Right cardiac atrium (tissue), 5 donors: ENCODE results near the gene COPS7B. TPM values are rescaled to one million over a fixed set of nuclear protein-coding genes. Genes with fewer than 3 reads are reported as not detected.
"Not testable (repeated sequence)": the region's sequence is repeated elsewhere in the genome, so short reads cannot be mapped to it uniquely, and the experiment has no call there.

Source experiments
- ATAC-seq, 2 donors: fragments of 200-7000 bp; cut with Tn5 transposase; one replicate each; pipeline versions ENCODE4 v1.8.0 to v1.9.1; 2020; ENCODE audit warnings: moderate library complexity in 2 of 2, mild to moderate bottlenecking in 1 of 2
- DNase-seq, 3 donors: peaks; one replicate each; pipeline ENCODE4 v3.0.0-alpha.2; 2020
- H3K27ac ChIP-seq: one replicate; pipeline ENCODE4 v1.5.1; 2013; ENCODE audit warnings: mild to moderate bottlenecking, low read length, control low read depth, moderate library complexity
- H3K27me3 ChIP-seq: one replicate; pipeline ENCODE4 v1.6.1; 2013; ENCODE audit not compliant: control insufficient read depth, insufficient read depth
- H3K4me1 ChIP-seq: one replicate; pipeline ENCODE4 v1.6.1; 2013; ENCODE audit warnings: low read length; ENCODE audit not compliant: control insufficient read depth, insufficient read depth
- H3K4me3 ChIP-seq: one replicate; pipeline ENCODE4 v1.5.1; 2013; ENCODE audit warnings: low read length, control low read depth
- H3K9me3 ChIP-seq: one replicate; pipeline ENCODE4 v1.6.1; 2013; ENCODE audit warnings: low read length; ENCODE audit not compliant: control insufficient read depth
- WGBS: extraction: QIAGEN DNeasy Blood & Tissue Kit; methylation state at CpG from one replicate; pipeline ENCODE4 v1.1.7; 2013; 5-methylcytosine and 5-hydroxymethylcytosine counted together
- intact Hi-C, 4 donors: fragments of 100-400 bp; cut with DNase I; formaldehyde crosslinking; loops; one replicate each; pipeline versions ENCODE4 v1.11.0 to v1.14.0; 2022 to 2023
- long read RNA-seq, 4 donors: library from polyadenylated mRNA; unstranded; transcript quantifications; one replicate each; pipeline ENCODE4 v2.0.0, GENCODE V29; 2020 to 2021
- polyA plus RNA-seq: library from polyadenylated mRNA; stranded (reverse); fragments of 200-250 nt; gene quantifications from one replicate; pipeline ENCODE4 v1.2.3, GENCODE V29; 2013
- total RNA-seq, 4 donors: library from RNA; stranded (reverse); fragmentation: NEBNext Ultra II Directional; extraction: Animal tissue kit (Norgen Biotek cat#: 25700); gene quantifications; one replicate each; pipeline ENCODE4 v1.2.1, GENCODE V29; 2021
- donor health status: healthy with polysubstance abuse.
- donor health status: DM: no; HTN: yes; CAD: no.
- donor health status: DM: no; HTN: no; CAD: no.
- donor health status: DM: no; HTN: yes; CAD: no; lungs with severe emphysema.
- donor health status: DM: yes; HTN: yes; CAD: no.

The COPS7B gene
- total RNA-seq (10 to 100 TPM; 16.2 to 21.7 (median 19.3) TPM), polyA plus RNA-seq (17.7 TPM)
- long read RNA-seq, donor 1, transcript COPS7B-207 (7 exons, 1,103 nt), result minor isoform, 8 of 29 reads
- long read RNA-seq, donor 1, transcript COPS7B-201 (7 exons, 2,544 nt), result major isoform, 19 of 29 reads
- long read RNA-seq, donor 1, partial matches to known transcripts, result 0 of 29 reads
- long read RNA-seq, donor 1, other reads (novel, unspliced or antisense), result 1 of 29 reads
- long read RNA-seq, donor 2, partial matches to known transcripts, result 0 of 7 reads
- long read RNA-seq, donor 2, other reads (novel, unspliced or antisense), result 1 of 7 reads
- long read RNA-seq, donor 3, transcript COPS7B-201 (7 exons, 2,544 nt), result major isoform, 51 of 84 reads
- long read RNA-seq, donor 3, transcript COPS7B-207 (7 exons, 1,103 nt), result minor isoform, 19 of 84 reads
- long read RNA-seq, donor 3, partial matches to known transcripts, result 2 of 84 reads
- long read RNA-seq, donor 3, other reads (novel, unspliced or antisense), result 7 of 84 reads
- long read RNA-seq, donor 4, transcript COPS7B-201 (7 exons, 2,544 nt), result major isoform, 8 of 15 reads
- long read RNA-seq, donor 4, partial matches to known transcripts, result 0 of 15 reads
- long read RNA-seq, donor 4, other reads (novel, unspliced or antisense), result 2 of 15 reads

DNA sequence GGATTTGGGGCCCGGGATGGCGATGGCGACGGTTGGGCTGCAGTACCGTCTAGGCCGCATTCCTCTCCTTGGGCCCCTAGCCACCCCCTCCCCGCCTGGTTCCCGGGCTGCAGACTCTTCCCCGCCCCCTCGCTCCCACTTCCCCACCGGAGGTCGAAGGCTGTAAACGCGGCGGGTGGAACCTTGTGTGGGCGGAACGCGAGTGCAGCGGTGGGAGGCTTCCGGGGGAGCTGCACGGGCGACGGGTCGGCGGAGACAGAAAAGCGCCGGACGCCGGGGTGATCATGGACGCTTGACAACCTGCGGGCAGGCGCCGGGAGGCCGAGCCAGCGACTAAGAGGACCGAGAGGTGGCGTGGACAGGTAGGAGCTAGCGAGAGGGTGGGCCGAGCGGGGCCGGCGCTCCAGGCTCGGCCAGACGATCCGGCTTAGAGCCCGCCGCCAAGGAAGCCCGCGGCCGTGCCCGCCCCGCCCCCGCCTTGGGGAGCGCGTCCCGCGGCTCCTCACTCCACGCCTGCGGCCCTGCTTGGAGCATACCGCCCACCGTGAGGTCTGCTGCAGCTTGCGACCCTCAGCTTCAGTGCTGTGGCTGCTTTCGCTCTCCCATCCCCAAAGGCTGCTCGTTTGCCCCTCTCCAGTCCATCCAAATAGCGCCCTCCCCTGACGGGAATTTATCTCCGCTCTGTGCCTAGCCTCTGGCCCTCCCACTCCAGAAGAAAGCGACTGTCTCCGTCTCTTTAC is at the start of gene COPS7B:
Gene COPS7B (plus strand): TSS at position 269 of the 740 bp plus-strand sequence. CDS start 2,126 bp downstream, outside the sequence.
- peaks cover 6% of the 10 kb centered on the region for H3K4me1 ChIP-seq
- peak; percentile 71 to 73 for ATAC-seq
- intact Hi-C loops, result no loop called here
- WGBS, result under 1% methylated on average over 69 of the region's 69 CpGs
- no peaks in the 10 kb centered on the region for H3K9me3 ChIP-seq
- no peaks in the 10 kb centered on the region for H3K27me3 ChIP-seq
- peak within 1 kb of the TSS; percentile 79 for H3K4me3 ChIP-seq
- peak within 1 kb of the TSS; percentile 46 for H3K27ac ChIP-seq
- DNase-seq, result peak; percentile 80 to 92 (median 90)

DNA sequence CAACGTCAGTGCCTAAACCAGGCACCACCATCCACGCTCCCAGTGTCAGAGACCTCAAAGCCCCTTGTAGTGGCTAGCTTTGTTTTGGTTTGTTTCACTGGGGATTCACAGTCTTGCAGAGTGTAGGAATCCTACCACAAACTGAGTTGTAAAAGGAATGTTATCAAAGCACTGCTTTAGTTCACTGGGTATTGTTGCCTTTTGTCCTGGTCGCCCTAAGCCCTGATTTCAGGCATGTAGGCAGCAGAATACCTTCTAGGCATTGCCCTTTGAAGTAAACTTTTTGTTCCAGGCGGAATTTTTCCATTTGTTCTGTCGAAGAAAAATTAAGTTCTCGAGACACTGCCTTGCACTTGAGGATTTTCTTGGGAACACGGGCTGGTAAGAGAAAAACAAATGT is 48.5 kb upstream of the COPS7B start:
- Histone ChIP-seq H3K4me3 (no peak overlapping the region), H3K27ac (no peak overlapping the region), H3K27me3 (no peaks in the 10 kb centered on the region), H3K4me1 (no peaks in the 10 kb centered on the region), H3K9me3 (no peaks in the 10 kb centered on the region)
- intact Hi-C loops, result no loop called here
- 95% methylated on average over 7 of the region's 7 CpGs for WGBS
- DNase-seq, result no peak
- ATAC-seq, result no peak

DNA sequence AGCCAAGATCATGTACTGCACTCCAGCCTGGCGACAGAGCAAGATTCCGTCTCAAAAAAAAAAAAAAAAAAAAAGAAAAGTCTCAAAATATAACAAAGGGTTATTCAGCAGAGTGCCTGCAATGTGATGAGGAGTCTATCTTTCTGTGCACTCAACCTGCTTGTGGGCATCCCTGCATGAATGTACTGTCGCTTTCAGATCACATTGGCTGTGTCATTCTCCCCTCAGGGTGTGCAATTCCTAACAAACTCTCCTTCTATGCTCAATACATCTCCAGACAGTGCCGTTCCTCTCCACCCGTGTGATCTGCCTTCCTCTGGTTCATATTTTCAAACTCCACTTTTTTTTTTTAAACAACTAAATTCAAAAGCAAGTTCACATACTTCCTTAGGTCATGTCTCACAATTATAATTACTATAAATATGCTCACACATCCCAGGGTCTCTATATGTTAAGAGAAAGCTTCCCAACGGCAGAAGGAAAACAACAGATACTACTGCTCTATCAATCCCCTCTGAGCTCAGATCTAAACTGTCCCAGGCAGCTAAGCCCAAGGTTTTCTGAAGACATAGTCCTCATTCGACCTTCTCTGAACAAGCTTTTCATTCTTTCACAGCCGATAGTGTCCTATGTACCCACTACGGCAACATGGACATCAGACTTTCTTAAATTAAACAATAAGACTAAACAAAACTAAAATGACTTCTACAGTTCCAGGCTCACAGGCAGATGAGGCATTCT is 42.7 kb upstream of the COPS7B start:
- no peaks in the 10 kb centered on the region for H3K9me3 ChIP-seq
- H3K4me1 ChIP-seq, result no peaks in the 10 kb centered on the region
- ATAC-seq, result no peak
- no peak overlapping the region for H3K27ac ChIP-seq
- no peak for DNase-seq
- no peak overlapping the region for H3K4me3 ChIP-seq
- H3K27me3 ChIP-seq, result no peaks in the 10 kb centered on the region
- WGBS, result 63% methylated on average over 9 of the region's 9 CpGs
- intact Hi-C loops, result no loop called here

DNA sequence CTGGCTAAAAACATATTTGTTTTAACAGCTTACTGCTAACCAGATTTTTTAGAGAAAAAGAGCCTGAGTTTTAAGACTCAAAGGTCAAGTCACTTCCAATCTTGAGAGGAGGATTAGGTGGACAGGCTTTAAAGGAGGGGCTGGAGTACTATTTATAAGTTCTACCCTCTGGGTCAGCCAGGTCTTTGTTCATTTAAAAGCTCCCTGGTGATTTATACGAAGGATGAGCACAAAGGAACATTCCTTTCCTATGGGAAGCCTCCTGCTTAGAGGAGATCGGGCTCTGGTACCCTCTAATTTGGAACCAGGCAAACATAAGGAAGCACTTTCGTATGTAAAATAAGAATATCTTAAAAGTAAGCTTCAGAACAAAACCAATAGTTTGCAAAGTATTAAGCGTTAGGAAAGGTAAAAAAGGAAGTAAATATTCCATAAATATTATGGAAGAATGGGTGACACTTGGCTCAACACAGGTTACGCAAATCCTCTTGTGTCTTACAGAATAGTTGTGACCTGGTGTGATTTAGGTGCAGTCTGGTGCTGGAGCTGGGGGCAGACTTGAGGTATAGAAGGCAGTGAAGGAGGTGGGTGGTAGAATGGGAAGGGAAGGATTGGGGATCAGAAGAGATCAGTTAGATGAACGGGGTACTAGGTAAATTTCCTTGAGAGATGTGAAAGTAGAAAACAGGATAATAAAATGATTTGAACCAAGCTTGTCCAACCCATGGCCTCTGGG is 40.8 kb upstream of the COPS7B start:
- no peaks in the 10 kb centered on the region for H3K27me3 ChIP-seq
- no peak overlapping the region for H3K4me3 ChIP-seq
- ATAC-seq (no peak), DNase-seq (no peak)
- H3K9me3 ChIP-seq, result no peaks in the 10 kb centered on the region
- no peak overlapping the region for H3K27ac ChIP-seq
- 75% methylated on average over 6 of the region's 6 CpGs for WGBS
- H3K4me1 ChIP-seq, result no peaks in the 10 kb centered on the region
- intact Hi-C loops, result no loop called here

DNA sequence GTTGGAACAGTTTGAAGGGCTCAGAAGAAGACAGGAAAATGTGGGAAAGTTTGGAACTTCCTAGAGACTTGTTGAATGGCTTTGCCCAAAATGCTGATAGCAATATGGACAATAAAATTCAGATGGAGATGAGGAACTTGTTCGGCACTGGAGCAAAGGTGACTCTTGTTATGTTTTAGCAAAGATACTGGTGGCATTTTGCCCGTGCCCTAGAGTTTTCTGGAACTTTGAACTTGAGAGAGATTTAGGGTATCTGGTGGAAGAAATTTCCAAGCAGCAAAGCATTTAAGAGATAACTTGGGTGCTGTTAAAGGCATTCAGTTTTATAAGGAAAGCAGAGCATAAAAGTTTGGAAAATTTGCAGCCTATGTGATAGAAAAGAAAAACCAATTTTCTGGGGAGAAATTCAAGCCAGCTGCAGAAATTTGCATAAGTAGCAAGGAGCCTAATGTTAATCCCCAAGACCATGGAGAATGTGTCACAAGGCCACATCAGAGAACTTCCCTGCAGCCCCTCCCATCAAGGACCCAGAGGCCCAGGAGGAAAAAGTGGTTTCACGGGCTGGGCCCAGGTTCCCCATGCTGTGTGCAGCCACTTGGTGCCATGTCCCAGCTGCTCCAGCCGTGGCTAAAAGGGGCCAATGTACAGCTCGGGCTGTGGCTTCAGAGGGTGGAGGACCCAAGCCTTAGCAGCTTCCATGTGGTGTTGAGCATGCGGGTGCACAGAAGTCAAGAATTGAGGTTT is 37.9 kb upstream of the COPS7B start:
- 91% methylated on average over 6 of the region's 6 CpGs for WGBS
- H3K4me1 ChIP-seq, DNase-seq, intact Hi-C loops, H3K9me3 ChIP-seq, H3K27me3 ChIP-seq, H3K27ac ChIP-seq, H3K4me3 ChIP-seq, ATAC-seq: not testable (repeated sequence)

DNA sequence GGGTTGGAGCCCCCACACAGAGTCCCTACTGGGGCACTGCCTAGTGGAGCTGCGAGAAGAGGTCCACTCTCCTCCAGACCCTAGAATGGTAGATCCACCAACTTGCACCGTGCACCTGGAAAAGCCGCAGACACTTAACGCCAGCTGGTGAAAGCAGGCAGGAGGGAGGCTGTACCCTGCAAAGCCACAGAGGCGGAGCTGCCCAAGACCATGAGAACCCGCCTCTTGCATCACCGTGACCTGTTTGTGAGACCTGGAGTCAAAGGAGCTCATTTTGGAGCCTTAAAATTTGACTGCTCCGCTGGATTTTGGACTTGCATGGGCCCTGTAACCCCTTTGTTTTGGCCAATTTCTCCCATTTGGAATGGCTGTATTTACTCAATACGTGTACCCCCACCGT is 37.2 kb upstream of the COPS7B start:
- WGBS, result 95% methylated on average over 10 of the region's 10 CpGs
- H3K9me3 ChIP-seq, H3K4me1 ChIP-seq, H3K27me3 ChIP-seq, H3K27ac ChIP-seq, DNase-seq, H3K4me3 ChIP-seq, intact Hi-C loops, ATAC-seq: not testable (repeated sequence)

DNA sequence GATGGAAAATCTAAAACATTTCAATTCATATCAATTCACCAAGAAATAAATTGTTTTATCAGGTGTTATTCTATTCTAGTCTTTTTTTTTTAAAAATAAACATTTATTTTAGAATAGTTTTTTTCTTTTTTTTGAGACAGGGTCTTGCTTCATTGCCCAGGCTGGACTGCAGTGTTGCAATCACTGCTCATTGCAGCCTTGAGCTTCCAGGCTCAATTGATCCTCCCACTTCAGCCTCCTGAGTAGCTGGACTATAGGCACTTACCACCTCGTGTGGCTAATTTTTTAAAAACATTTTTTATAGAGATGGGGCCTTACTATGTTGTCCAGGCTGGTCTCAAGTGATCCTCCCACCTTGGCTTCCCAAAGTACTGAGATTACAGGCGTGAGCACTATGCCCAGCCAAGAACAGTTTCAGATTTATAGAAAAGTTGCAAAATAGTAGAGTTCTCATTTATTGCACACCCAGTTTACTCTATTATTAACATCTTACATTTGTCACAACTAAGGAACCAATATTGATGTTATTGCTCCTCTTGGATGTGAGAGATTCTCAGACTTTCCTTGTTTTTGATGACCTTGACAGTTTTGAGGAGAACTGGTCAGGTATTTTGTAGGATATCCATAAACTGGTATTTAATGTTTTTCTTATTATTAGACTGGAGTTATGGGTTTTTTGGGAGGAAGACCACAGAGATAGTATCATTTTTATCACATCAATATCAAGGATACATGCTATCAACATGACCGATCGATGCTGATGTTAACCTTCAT is 35.0 kb upstream of the COPS7B start:
- Histone ChIP-seq H3K4me3 (no peak overlapping the region), H3K9me3 (no peaks in the 10 kb centered on the region), H3K27me3 (no peaks in the 10 kb centered on the region), H3K4me1 (no peaks in the 10 kb centered on the region), H3K27ac (no peak overlapping the region)
- WGBS, result 91% methylated on average over 4 of the region's 4 CpGs
- no peak for ATAC-seq
- no peak for DNase-seq
- intact Hi-C loops, result no loop called here

DNA sequence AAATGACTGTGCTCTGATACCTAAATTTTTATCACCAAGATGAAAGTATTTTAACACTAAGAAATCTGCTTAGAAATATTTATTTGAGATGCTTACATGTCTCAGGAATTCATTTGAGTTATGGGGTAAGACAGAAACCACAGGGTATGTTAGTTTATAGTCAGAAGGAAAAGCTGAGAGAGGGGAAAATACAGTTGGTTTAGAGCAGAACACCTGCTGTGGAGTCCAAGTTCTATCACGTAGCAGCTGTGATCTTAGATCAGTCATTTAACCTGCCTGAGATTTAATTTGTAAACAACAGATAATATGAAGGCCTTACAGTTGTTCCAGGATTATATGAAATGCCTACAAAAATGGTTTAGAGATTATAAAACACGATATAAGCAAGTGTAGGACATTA is 34.2 kb upstream of the COPS7B start:
- no peaks in the 10 kb centered on the region for H3K9me3 ChIP-seq
- WGBS, result 89% methylated on average over 2 of the region's 2 CpGs
- ATAC-seq (no peak), DNase-seq (no peak)
- H3K4me3 ChIP-seq, result no peak overlapping the region
- no peak overlapping the region for H3K27ac ChIP-seq
- no peaks in the 10 kb centered on the region for H3K27me3 ChIP-seq
- no peaks in the 10 kb centered on the region for H3K4me1 ChIP-seq
- intact Hi-C loops, result no loop called here

DNA sequence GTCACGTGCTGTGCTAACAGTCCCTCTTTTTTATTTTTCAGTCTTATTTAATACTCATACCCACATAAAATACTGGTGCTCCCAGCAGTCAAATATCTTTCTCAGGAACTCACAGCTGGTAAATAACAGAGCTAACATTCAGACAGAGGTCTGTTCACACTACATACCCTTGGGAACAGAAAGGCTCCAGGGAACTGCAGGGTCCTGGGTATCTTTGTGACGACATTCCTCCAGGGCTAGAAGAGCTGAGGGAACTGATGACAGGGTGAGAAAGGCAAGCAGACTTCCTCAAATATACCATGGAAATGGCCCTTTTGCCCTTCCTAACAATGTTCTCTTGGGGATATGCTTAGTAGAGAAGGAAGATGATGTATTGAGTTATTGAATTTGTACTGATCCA is 24.5 kb upstream of the COPS7B start:
- H3K4me3 ChIP-seq, result no peak overlapping the region
- intact Hi-C loops, result no loop called here
- no peak for DNase-seq
- H3K4me1 ChIP-seq, result no peaks in the 10 kb centered on the region
- no peaks in the 10 kb centered on the region for H3K27me3 ChIP-seq
- H3K27ac ChIP-seq, result no peak overlapping the region
- no peaks in the 10 kb centered on the region for H3K9me3 ChIP-seq
- ATAC-seq, result no peak
- WGBS, result 71% methylated on average over 2 of the region's 2 CpGs
